Stimulated activated CD8-positive, alpha-beta memory T cell treated with anti-CD3 and anti-CD28 coated beads, Interleukin-15, amount 100 ng/mL, for 4 hours (primary cell): ENCODE data around the gene B4GALNT4.
"Not testable (repeated sequence)": the region's sequence is repeated elsewhere in the genome, so short reads cannot be mapped to it uniquely, and the experiment has no call there.

ENCODE experiments used
- DNase-seq, 2 donors: peaks; one replicate each; pipeline ENCODE4 v3.0.0-alpha.2; 2020; ENCODE audit warnings: low read depth in 2 of 2

B4GALNT4 gene

DNA sequence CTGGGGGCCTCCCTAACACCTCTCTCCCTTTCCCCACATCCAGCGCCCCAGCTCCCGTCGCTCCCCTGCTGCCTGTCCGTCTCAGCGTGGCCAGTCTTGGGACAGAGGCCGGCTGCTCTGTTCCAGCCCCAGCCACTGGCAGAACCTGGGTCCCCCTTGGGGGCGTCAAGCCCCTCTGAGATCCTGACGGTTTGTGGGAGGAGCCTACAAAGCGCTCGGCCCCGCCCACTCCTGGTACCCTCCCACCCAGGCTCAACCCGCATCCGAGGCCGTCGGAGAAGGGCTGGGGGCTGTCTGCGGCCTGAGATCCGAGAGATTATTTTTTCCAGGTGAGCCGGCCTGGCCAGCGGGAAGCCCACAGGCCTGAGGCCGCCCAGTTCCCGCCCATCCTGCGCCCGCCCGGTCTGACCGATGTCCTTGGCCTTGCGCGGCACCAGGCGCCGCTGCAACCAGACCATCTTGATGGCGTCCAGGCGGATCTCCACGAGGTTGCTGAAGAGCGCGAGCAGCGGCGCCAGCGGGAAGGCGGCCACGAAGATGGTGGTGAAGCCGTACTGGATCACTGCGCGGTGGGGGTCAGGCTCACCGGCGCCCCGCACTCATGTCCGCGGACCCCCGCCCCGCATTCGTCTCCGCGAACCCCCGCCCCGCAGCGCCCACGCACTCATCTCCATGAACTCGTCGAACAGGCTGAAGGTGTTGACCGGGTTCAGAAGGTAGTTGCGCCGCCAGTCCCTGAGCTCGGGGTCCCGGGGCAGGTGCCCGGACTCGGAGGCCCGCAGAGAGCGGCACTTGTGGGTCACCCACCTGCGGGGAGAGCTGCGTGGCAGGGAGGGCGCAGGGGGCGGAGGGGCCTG, 51.0 kb downstream of the B4GALNT4 start:
- DNase-seq: no peak

DNA sequence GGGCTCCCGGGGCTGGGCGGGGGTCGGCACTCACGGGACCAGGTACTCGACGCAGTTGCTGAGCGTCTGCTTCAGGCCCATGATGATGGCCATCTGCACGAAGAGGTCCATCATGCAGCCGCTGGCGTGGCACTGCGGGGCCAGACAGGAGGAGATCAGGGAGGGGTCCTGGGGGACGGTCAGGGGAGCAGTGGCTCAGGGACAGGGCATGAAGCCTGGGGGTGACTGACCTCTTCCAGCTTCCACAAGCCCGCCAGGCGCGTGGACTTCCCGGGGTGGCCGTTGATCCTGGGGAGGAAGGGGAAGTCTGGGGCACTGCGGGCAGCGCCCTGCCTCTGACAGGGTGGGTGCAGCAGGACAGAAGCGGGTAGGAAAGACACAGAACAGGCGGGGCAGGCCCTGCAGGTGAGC, 51.6 kb downstream of the B4GALNT4 start:
- no peak for DNase-seq

DNA sequence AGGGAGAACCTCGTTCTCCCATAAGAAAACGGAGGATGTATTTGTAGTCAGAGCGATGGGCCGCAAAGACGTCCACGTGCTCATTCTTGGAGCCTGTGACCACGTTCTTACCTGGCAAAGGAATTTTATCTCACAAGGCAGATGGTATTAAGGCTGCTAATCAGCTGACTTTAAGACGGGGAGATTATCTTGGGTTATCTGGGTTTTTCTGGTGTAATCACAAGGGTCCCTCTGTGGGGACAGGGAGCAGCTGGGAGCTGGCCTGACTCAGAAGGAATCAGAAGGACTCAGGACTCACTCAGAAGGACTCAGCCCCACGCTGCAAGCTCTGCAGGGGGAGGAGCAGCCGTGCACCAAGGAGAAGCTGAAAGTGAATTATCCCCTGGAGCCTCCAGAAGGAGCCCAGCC, 53.0 kb downstream of the B4GALNT4 start:
- DNase-seq: no peak

DNA sequence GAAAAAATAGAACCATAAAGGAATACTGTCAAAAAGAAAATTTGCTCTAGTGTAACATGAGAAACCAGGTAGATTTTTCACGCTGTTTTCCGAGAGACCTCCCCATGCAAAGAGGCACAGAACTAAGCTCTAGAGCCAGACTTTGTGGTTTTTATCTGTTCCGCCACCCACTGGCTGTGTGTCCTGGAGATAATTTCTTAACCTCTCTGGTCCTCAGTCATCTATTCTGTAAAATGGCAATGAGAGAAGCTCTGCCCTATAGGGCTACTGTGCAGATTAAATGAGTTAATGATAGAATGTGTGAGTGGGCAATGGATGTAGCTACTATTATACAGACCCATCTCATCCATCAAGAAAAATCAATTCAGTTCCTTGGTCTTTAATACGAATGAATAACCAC, 54.9 kb downstream of the B4GALNT4 start:
- no peak for DNase-seq

DNA sequence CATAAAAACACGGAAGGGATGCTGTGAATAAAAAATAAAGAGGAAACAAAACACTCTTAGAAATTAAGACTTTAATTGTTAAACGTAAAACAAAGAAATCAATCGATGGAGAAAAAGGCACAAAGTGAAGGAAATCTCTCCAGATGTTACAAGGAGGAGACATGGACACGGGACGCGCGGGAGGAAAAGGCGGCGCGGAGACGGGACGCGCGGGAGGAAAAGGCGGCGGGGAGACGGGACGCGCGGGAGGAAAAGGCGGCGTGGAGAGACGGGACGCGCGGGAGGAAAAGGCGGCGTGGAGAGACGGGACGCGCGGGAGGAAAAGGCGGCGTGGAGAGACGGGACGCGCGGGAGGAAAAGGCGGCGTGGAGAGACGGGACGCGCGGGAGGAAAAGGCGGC, 55.5 kb downstream of the B4GALNT4 start:
- not testable (repeated sequence) for DNase-seq

DNA sequence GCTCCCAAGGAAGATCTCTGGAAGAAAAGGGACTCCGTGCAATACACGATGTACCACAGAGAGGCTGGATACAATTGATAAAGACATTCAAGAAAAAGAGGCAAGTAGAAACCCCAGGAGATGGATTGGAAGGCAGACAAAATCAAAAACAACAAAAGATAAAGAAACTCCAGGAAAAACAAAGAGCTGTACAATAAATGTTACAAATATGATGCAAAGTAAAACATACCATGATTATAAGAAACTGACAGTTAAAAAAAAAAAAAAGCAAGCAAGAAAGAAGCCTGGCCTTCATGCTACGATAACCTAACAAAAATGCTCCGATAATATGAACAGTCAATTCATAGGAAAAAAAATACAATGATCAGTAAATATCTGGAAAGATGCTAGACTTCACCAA, 56.0 kb downstream of the B4GALNT4 start:
- no peak for DNase-seq

DNA sequence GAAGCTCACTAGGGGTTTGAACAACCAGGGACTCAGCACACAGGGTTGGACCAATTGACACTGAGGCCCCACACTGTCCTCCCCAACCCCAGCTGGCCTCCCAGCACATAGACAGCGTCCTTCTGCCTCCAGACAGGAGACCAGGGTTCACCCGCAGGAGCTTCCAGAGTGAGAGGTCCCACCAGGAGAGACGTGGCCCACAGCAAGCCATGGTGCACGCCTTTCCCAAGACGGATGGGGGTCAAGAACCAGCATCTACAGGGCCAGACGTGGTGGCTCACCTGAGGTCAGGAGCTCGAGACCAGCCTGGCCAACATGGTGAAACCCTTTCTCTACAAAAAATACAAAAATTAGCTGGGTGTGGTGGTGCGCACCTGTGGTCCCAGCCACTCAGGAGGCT, 57.6 kb downstream of the B4GALNT4 start:
- no peak for DNase-seq

DNA sequence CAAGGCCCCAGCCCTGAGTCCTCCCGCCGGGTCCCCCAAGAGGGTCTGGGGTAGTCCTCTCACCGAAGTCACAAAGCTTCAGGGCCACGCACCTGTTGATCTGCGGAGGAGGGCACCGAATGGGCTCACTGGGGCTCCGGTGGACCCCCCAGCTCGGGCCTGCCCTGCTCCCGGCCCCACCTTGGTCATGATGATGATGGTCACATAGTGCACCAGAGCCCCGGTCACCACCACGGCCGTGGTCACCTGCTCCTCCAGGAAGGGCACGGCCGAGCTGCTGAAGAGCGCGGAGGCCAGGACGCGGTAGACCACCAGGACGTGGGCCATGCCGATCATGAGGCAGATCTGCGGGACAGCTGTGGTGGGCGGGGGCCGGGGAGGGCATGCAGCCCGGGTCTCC, 59.0 kb downstream of the B4GALNT4 start:
- no peak for DNase-seq

DNA sequence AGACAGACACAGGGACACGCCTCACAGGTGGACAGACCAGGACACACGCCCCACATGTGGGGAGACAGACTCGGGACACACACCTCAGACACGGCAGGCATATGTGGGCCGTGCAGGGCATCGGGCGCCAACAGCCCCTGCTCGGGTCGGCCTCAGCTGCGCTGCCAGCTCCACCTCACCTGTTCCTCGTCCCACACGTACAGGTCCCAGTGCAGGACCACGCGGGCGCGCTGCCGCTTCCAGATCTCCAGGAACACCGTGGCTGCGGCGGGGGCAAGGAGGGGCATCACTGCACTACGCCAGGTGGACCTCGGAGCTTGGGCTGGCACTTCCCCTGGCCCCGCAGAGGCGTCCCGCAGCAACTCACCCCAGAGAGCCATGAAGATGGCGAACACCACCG, 60.1 kb downstream of the B4GALNT4 start:
- DNase-seq: no peak

DNA sequence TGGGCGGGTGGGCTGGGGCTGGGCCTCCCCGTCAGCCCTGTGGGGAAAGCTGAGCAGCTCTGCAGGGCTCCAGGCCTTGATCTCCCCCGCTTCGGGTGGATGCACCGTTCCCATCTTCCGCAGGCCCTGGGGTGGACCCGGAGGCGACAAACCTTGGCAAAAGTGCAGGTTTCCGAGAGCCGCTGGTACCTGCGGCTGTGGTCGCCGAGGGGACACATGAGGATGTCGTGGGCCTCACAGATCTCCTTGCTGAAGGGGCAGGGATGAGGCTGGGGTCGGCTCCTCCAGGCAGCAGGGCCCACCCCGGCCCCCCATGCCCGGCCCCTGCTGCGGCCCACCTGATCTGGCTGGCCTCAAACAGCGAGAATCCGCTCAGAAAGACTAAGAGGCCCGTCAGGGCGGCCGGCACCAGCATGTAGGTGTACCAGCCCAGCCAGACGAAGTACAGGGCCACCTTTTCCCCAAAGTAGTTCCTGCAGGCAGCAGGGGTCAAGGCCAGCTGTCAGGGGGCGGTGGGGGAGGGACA, 60.7 kb downstream of the B4GALNT4 start:
- no peak for DNase-seq
